GM06990 (cell line): Measurements from ENCODE around the gene CEP192.
A peak's percentile ranks its signal among the peaks of the same experiment; 100 is the strongest.

Experiments used
- DNase-seq: peaks from one replicate; pipeline ENCODE4 v3.0.0-alpha.2; 2011; ENCODE audit not compliant: insufficient read length; ENCODE audit errors: extremely low read depth
- H3K27me3 ChIP-seq: replicated peaks from 2 replicates; pipeline ENCODE4 v1.6.0; 2011; ENCODE audit warnings: low read length; ENCODE audit not compliant: control insufficient read depth, insufficient read depth
- H3K36me3 ChIP-seq: 2 replicates; pipeline ENCODE4 v1.5.1; 2011; ENCODE audit warnings: low read length; ENCODE audit not compliant: control insufficient read depth, insufficient read depth
- H3K4me3 ChIP-seq: replicated peaks from 2 replicates; pipeline ENCODE4 v1.5.1; 2011; ENCODE audit warnings: low read depth, mild to moderate bottlenecking, control low read depth, low read length
- CTCF ChIP-seq: IDR thresholded peaks from 2 replicates; pipeline ENCODE4 v1.5.1; 2011; ENCODE audit warnings: low read length, control low read depth, mild to moderate bottlenecking, inconsistent platforms; ENCODE audit not compliant: insufficient read depth, poor library complexity, severe bottlenecking

CEP192 gene

DNA sequence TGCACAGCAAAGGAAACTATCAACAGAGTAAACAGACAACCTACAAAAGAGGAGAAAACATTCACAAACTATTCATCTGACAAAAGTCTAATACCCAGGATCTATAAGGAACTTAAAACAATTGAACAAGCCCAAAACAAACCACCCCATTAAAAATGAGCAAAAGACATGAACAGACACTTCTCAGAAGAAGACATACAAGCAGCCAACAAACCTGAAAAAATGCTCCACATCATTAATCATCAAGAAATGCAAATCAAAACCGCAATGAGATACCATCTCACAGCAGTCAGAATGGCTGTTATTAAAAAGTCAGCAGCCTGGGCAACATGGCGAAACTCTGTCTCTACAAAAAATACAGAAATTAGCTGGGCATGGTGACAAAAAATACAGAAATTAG, 117.2 kb downstream of the CEP192 start:
- Histone ChIP-seq H3K27me3 (no peaks in the 10 kb centered on the region), H3K4me3 (no peak overlapping the region), H3K36me3 (peaks cover 15% of the 10 kb centered on the region)
- TF ChIP-seq CTCF = no peak
- DNase-seq = no peak

DNA sequence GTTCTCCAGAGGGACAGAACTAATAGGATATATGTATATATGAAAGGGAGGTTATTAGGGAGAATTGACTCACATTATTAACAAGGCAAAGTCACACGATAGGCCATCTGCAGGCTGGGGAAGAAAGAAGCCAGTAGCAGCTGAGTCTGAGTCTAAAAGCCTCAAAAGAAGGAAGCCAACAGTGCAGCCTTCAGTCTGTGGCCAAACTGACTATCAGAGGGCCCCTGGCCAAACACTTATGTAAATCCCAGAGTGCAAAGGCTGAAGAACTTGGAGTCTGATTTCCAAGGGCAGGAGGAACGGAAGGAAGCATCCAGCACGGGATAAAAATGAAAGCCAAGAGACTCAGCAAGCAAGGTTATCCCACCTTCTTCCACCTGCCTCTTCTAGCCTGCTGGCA, 119.4 kb downstream of the CEP192 start:
- no peak for TF ChIP-seq CTCF

GRCh38 chr18:13112982-13113381, 121.8 kb downstream of the CEP192 start:
- H3K36me3 ChIP-seq = peaks cover 17% of the 10 kb centered on the region
- no peak for DNase-seq
- peak; percentile 21 for TF ChIP-seq CTCF
- H3K27me3 ChIP-seq = no peaks in the 10 kb centered on the region
- no peak overlapping the region for H3K4me3 ChIP-seq

More for the DNA sequence above, 119.4 kb downstream of the CEP192 start:
- no peak for DNase-seq
- no peaks in the 10 kb centered on the region for H3K27me3 ChIP-seq
- H3K4me3 ChIP-seq = no peak overlapping the region
- peaks cover 15% of the 10 kb centered on the region for H3K36me3 ChIP-seq

DNA sequence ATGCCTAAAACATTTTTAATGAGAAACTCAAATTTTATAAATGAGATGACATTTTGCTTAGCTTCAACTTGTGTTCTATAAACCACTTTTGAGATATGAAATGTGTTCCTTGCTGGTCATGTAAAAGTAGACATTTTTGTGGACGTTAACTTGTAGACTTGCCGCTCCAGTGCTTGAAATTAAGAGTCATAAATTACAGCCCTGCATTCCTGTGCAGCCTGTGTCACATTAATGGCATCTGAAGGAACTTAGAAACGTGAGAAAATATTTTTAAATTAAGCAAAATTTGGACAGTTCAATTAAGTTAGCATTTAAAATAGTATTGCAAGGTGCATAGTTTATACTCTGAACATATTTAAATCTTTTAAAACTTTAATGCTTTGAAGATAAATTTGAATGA, 129.1 kb downstream of the CEP192 start:
- H3K36me3 ChIP-seq = peaks cover 16% of the 10 kb centered on the region
- no peak overlapping the region for H3K4me3 ChIP-seq
- TF ChIP-seq CTCF = no peak
- DNase-seq = no peak
- no peaks in the 10 kb centered on the region for H3K27me3 ChIP-seq

DNA sequence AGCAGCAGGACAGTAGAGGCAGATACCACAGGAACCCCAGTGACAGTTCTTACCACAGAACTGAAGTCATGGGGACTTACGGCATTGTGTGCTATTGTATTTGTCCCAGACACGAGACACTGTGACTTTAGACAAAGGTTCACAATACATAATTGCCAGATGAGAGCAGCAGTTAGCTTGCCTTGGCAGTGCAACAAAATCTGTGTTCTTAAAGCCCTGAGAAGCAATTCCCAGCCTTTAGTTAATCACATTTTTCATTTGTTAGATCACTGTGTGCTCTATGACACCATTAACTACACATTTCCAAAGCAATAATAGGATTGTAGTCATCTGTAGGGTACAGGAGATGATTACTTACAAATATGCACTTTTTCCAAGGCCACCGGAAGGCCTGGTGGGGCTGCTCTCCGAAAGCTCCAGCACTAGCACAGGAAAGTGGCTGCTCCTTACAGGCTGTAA, 129.8 kb downstream of the CEP192 start:
- no peak for DNase-seq
- TF ChIP-seq CTCF = no peak
- H3K27me3 ChIP-seq = no peaks in the 10 kb centered on the region
- H3K36me3 ChIP-seq = peaks cover 10% of the 10 kb centered on the region
- H3K4me3 ChIP-seq = no peak overlapping the region

- DNase-seq = no peak
- Histone ChIP-seq H3K4me3 (no peak overlapping the region), H3K36me3 (peaks cover 11% of the 10 kb centered on the region), H3K27me3 (no peaks in the 10 kb centered on the region)
- TF ChIP-seq CTCF = no peak
These were observed 133.2 kb downstream of the CEP192 start for GRCh38 chr18:13124411-13124810.
